Heart left ventricle (tissue), 13 donors: ENCODE results near the gene F3.
"Not testable (repeated sequence)": the region's sequence is repeated elsewhere in the genome, so short reads cannot be mapped to it uniquely, and the experiment has no call there.

ENCODE experiments used
- CTCF ChIP-seq, 12 donors: fragments of 200-600 bp; sonication (generic) in 4 of 12; IDR thresholded peaks; one replicate each; pipeline versions ENCODE4 v1.5.0 to v1.8.0; 2018 to 2022; ENCODE audit warnings: antibody characterized with exemption in 12 of 12, mild to moderate bottlenecking in 5 of 12
- POLR2A ChIP-seq, 2 donors: fragments of 450-650 bp; IDR thresholded peaks; one replicate each; pipeline ENCODE4 v1.6.1; 2017; ENCODE audit warnings: antibody characterized with exemption in 2 of 2, mild to moderate bottlenecking in 2 of 2, moderate library complexity in 2 of 2
- donor health status: ischemic (EF 13 %, LVEDD 7.1; RV severe dilation, severe dysfunction).
- donor health status: DM: no; HTN: yes; CAD: no.
- donor health status: DM: no; HTN: no; CAD: no.
- donor health status: ischemic (EF 25% LVEDD 6.9; RV normal size, moderate dysfunction).
- donor health status: ischemic (EF 25% LVEDD 5.7; RV mildly dilated, moderate dysfunction).
- donor health status: ischemic (EF 35%, LVEDD 5.7; RV mildly dilated, moderate dysfunction).
- donor health status: nonischemic (EF 11% LVEDD 7.7; RV severe dilation, severe dysfunction).
- donor health status: DM: yes; HTN: yes; CAD: no.
- donor health status: PGD.
- donor health status: ischemic (EF 29% LVEDD 5.4; RV normal size, mild dysfunction).
- donor health status: nonischemic (EF 23%, LVEDD 6.1; RV moderate dilation, normal function).

- TF ChIP-seq CTCF, POLR2A (IDR thresholded peaks at IDR 0.05): not testable (repeated sequence)
These were observed 24.9 kb upstream of the F3 start for GRCh38 chr1:94566436-94566835.
